Thyroid gland (tissue), 4 donors: ENCODE measurements around the gene PINK1.

ENCODE experiments used
- POLR2A ChIP-seq, 2 donors: fragments of 450-650 bp; IDR thresholded peaks; one replicate each; pipeline ENCODE4 v1.6.1; 2017; ENCODE audit warnings: antibody characterized with exemption in 2 of 2, mild to moderate bottlenecking in 2 of 2, moderate library complexity in 1 of 2
- TF ChIP-seq, protein P1 (sequence below), 6 experiments: fragments of 200-600 bp in 3 of 6; fragments of 450-650 bp in 3 of 6; sonication (generic) in 3 of 6; IDR thresholded peaks; one replicate each; pipeline ENCODE4 v1.5.1; 2016 to 2019; ENCODE audit warnings: antibody characterized with exemption in 6 of 6, mild to moderate bottlenecking in 2 of 6, inconsistent platforms in 1 of 6, moderate library complexity in 1 of 6

DNA sequence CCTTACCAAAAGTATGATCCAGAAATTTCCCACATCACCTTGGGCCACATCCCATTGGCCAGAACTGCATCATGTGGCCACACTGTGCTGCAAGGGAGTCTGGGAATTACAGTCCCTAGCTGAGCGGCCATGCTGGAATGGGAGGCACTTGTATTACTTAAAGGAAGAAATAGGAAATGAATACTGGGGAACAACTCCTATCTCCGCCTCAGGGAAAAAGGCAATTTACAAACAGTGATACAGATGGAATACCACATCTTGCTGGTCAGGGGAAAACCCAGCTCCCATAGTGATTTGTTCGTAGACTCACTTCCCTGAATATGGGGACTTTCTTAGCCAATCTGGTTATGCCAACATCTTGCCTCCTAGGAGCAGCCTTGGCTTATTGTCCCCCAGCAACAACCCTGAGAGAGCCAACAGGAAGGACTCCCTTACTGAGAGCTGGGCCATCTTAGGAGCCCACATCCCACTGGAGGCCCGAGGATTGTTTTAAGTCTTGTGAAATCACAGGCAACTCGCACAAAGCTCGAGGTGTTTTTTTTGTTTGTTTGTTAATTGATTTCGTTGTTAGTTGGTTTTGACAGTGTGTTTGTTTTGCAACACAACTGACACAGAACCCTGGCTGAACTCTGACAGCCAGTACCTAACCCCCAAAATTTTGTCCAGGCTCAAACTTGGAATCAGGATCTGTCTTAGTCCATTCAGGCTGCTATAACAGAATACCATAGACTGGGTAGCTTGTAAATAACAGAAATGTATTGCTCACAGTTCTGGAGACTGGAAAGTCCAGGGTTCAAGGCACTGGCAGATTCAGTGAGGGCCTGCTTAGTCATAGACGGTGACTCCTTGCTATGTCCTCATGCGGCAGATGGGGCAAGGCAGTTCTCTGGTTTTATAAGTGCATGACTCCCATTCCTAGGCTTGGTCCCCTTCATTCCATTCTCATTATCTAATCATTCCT, 29.5 kb upstream of the PINK1 start:
- TF ChIP-seq, protein P1, sequence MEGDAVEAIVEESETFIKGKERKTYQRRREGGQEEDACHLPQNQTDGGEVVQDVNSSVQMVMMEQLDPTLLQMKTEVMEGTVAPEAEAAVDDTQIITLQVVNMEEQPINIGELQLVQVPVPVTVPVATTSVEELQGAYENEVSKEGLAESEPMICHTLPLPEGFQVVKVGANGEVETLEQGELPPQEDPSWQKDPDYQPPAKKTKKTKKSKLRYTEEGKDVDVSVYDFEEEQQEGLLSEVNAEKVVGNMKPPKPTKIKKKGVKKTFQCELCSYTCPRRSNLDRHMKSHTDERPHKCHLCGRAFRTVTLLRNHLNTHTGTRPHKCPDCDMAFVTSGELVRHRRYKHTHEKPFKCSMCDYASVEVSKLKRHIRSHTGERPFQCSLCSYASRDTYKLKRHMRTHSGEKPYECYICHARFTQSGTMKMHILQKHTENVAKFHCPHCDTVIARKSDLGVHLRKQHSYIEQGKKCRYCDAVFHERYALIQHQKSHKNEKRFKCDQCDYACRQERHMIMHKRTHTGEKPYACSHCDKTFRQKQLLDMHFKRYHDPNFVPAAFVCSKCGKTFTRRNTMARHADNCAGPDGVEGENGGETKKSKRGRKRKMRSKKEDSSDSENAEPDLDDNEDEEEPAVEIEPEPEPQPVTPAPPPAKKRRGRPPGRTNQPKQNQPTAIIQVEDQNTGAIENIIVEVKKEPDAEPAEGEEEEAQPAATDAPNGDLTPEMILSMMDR (IDR thresholded peaks at IDR 0.05): no peak
- TF ChIP-seq POLR2A (IDR thresholded peaks at IDR 0.05): no peak
